GM10847 (cell line): ENCODE measurements around the gene GPATCH8.

Experiments
- POLR2A ChIP-seq: IDR thresholded peaks from 2 replicates; pipeline ENCODE4 v1.6.1; 2011; ENCODE audit not compliant: insufficient read length; ENCODE audit errors: extremely low read depth

The GPATCH8 gene

GRCh38 chr17:44536090-44536953, 33.1 kb upstream of the GPATCH8 start:
- no peak for TF ChIP-seq POLR2A

GRCh38 chr17:44533533-44534246, 30.5 kb upstream of the GPATCH8 start:
- TF ChIP-seq POLR2A = no peak

GRCh38 chr17:44530896-44531418, 27.8 kb upstream of the GPATCH8 start:
- no peak for TF ChIP-seq POLR2A

GRCh38 chr17:44529864-44530263, 26.7 kb upstream of the GPATCH8 start:
- TF ChIP-seq POLR2A = no peak

- TF ChIP-seq POLR2A = no peak
Observed at GRCh38 chr17:44527954-44528353, 24.7 kb upstream of the GPATCH8 start.

- TF ChIP-seq POLR2A = no peak
Observed at GRCh38 chr17:44527102-44527501, 23.9 kb upstream of the GPATCH8 start.

- no peak for TF ChIP-seq POLR2A
Observed at GRCh38 chr17:44523672-44523972, 20.4 kb upstream of the GPATCH8 start.

- no peak for TF ChIP-seq POLR2A
Observed at GRCh38 chr17:44522883-44523671, 19.9 kb upstream of the GPATCH8 start.

- no peak for TF ChIP-seq POLR2A
Observed at GRCh38 chr17:44518032-44518431, 14.8 kb upstream of the GPATCH8 start.

GRCh38 chr17:44502598-44503146, 534 bp downstream of the GPATCH8 start:
- no peak for TF ChIP-seq POLR2A

GRCh38 chr17:44501866-44502375, 1.3 kb downstream of the GPATCH8 start:
- no peak for TF ChIP-seq POLR2A

- TF ChIP-seq POLR2A = no peak
Observed at GRCh38 chr17:44499722-44500121, 3.5 kb downstream of the GPATCH8 start.

- TF ChIP-seq POLR2A = no peak
Observed at GRCh38 chr17:44496815-44497214, 6.4 kb downstream of the GPATCH8 start.

GRCh38 chr17:44493339-44493738, 9.9 kb downstream of the GPATCH8 start:
- no peak for TF ChIP-seq POLR2A

GRCh38 chr17:44492706-44493272, 10.4 kb downstream of the GPATCH8 start:
- TF ChIP-seq POLR2A = no peak
